Smooth muscle cell (in vitro differentiated cells): ENCODE measurements around the gene AFTPH. TPM values are rescaled to one million over a fixed set of nuclear protein-coding genes. Genes with fewer than 3 reads are reported as not detected.

Experiments used
- DNase-seq: peaks from one replicate; lab custom pipeline; 2025; ENCODE audit not compliant: unreplicated experiment; lab: John Stamatoyannopoulos, UW
- H2AFZ ChIP-seq: fragments of 200-600 bp; sonication (generic); 2 replicates; pipeline ENCODE4 v1.6.0; 2016; ENCODE audit warnings: antibody characterized with exemption, low read depth, mild to moderate bottlenecking
- H3F3A ChIP-seq: fragments of 200-600 bp; sonication (generic); 2 replicates; pipeline ENCODE4 v1.6.0; 2017; ENCODE audit warnings: antibody characterized with exemption, low read depth
- H3K27ac ChIP-seq: fragments of 200-600 bp; sonication (generic); 2 replicates; pipeline ENCODE4 v1.5.1; 2016; ENCODE audit warnings: low read depth, mild to moderate bottlenecking
- H3K27me3 ChIP-seq: fragments of 200-600 bp; sonication (generic); 2 replicates; pipeline ENCODE4 v1.6.1; 2016; ENCODE audit warnings: low read depth, mild to moderate bottlenecking
- H3K36me3 ChIP-seq: fragments of 200-600 bp; sonication (generic); 2 replicates; pipeline ENCODE4 v1.5.1; 2016; ENCODE audit warnings: low read depth
- H3K4me1 ChIP-seq: fragments of 200-600 bp; sonication (generic); 2 replicates; pipeline ENCODE4 v1.5.1; 2016; ENCODE audit warnings: low read depth
- H3K4me2 ChIP-seq: fragments of 200-600 bp; sonication (generic); 2 replicates; pipeline ENCODE4 v1.6.0; 2016; ENCODE audit warnings: mild to moderate bottlenecking
- H3K4me3 ChIP-seq: fragments of 200-600 bp; sonication (generic); 2 replicates; pipeline ENCODE4 v1.5.1; 2016; ENCODE audit warnings: mild to moderate bottlenecking
- H3K79me2 ChIP-seq: fragments of 200-600 bp; sonication (generic); 2 replicates; pipeline ENCODE4 v1.6.0; 2016; ENCODE audit warnings: low read depth, mild to moderate bottlenecking
- H3K9ac ChIP-seq: fragments of 200-600 bp; sonication (generic); 2 replicates; pipeline ENCODE4 v1.6.0; 2016; ENCODE audit warnings: low read depth
- H3K9me3 ChIP-seq: fragments of 200-600 bp; sonication (generic); replicated peaks from 2 replicates; pipeline ENCODE4 v1.5.1; 2016; ENCODE audit warnings: low read depth
- H4K20me1 ChIP-seq: fragments of 200-600 bp; sonication (generic); 2 replicates; pipeline ENCODE4 v1.6.0; 2016; ENCODE audit warnings: low read depth
- CTCF ChIP-seq: fragments of 200-600 bp; sonication (generic); IDR thresholded peaks from 2 replicates; pipeline ENCODE4 v1.5.1; 2017; ENCODE audit warnings: borderline replicate concordance, mild to moderate bottlenecking, antibody characterized with exemption; ENCODE audit not compliant: insufficient read depth, poor library complexity, severe bottlenecking
- WGBS: methylation state at CpG from one replicate; pipeline ENCODE4 v1.1.7; 2016; ENCODE audit warnings: low lambda C conversion rate; 5-methylcytosine and 5-hydroxymethylcytosine counted together
- polyA plus RNA-seq: library from polyadenylated mRNA; unstranded; fragments of >200 nt; fragmentation: Nextera tagmentation; extraction: Ambion mirVana; gene quantifications from 2 replicates; pipeline ENCODE4 v1.2.1, GENCODE V29; 2016
- total RNA-seq: library from RNA; depleted of rRNA; stranded (reverse); fragments of >200 nt; gene quantifications from 2 replicates; pipeline ENCODE4 v1.2.3, GENCODE V29; 2014

The AFTPH gene
- total and polyA plus RNA-seq, 2 experiments from 2014 or later: 5.5 to 26.3 TPM

DNA sequence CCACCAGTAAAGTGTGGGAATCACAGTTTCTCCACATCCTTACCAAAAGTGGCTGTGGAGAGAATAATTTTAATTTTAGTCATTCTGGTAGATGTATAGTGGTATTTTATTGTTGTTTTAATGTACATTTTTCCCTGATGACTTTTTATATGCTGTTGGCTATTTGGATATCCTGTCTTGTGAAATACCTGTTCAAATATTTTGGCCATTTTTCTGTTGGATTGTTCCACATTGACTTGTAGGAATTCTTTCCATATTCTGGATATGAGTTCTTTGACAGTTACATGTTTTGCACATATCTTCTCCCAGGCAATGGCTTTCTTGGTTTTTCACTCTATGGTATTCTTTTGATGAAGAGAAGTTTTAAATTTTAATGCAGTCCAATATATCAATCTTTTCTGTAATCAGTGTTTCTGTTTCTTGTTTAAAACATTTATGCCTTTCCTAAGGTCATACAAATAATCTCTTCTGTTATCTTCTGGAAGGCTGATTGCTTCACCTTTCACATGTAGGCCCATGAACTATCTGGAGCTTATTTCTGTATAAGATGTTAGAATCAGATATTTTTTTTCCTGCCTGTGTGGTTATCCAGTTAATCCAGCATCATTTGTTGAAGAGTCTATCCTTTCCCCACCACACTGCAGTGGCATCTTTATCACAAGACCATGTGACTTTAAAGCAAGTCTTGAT lies 19.0 kb downstream of the AFTPH start:
- TF ChIP-seq CTCF: no peak
- no peak overlapping the region for H2AFZ ChIP-seq
- no peak for DNase-seq
- H3F3A ChIP-seq: no peaks in the 10 kb centered on the region
- H3K27me3 ChIP-seq: no peaks in the 10 kb centered on the region
- peaks cover 61% of the 10 kb centered on the region for H3K79me2 ChIP-seq
- H3K4me3 ChIP-seq: no peak overlapping the region
- H3K9ac ChIP-seq: no peak overlapping the region
- no peak overlapping the region for H3K27ac ChIP-seq
- no peak overlapping the region for H3K4me2 ChIP-seq
- peaks cover 81% of the 10 kb centered on the region for H4K20me1 ChIP-seq
- no peaks in the 10 kb centered on the region for H3K9me3 ChIP-seq
- H3K36me3 ChIP-seq: no peaks in the 10 kb centered on the region
- no peaks in the 10 kb centered on the region for H3K4me1 ChIP-seq

DNA sequence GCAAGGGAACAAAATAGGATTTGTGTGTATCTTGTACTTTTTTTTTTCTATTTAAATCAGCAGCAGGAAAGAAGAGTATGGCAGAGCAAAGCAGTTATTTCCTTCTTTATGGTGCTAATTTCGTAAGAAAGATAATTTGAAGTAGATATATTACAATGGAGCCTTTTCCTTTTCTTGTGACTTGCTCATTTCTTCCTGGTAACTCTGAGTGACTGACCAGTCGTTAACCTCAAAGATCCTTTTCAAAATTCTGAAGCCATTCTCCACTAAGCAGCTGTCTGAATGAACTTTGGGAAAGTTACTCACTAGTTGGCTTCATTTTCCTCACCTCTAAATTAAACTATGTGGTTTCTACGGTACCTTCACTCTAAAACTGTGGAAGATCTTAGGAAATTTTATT lies 24.6 kb downstream of the AFTPH start:
- Histone ChIP-seq H3K27me3 (no peaks in the 10 kb centered on the region), H3K9me3 (no peaks in the 10 kb centered on the region), H3K4me1 (peaks cover 4% of the 10 kb centered on the region), H3K4me3 (no peak overlapping the region), H3K4me2 (no peak overlapping the region), H3K79me2 (peaks cover 39% of the 10 kb centered on the region), H3F3A (no peaks in the 10 kb centered on the region), H3K27ac (no peak overlapping the region), H4K20me1 (peaks cover 51% of the 10 kb centered on the region), H3K9ac (no peak overlapping the region), H2AFZ (no peak overlapping the region), H3K36me3 (no peaks in the 10 kb centered on the region)
- WGBS: 96% methylated on average over 3 of the region's 3 CpGs
- DNase-seq: no peak
- TF ChIP-seq CTCF: no peak

- no peaks in the 10 kb centered on the region for H3K27me3 ChIP-seq
- no peak overlapping the region for H3K4me2 ChIP-seq
- no peaks in the 10 kb centered on the region for H3F3A ChIP-seq
- H3K36me3 ChIP-seq: no peaks in the 10 kb centered on the region
- H3K9me3 ChIP-seq: no peaks in the 10 kb centered on the region
- H3K27ac ChIP-seq: no peak overlapping the region
- TF ChIP-seq CTCF: no peak
- no peak overlapping the region for H2AFZ ChIP-seq
- H3K4me3 ChIP-seq: no peak overlapping the region
- WGBS: 95% methylated on average over 1 of the region's 1 CpG
- no peak for DNase-seq
- H4K20me1 ChIP-seq: peaks cover 38% of the 10 kb centered on the region
- peaks cover 4% of the 10 kb centered on the region for H3K4me1 ChIP-seq
- H3K9ac ChIP-seq: no peak overlapping the region
- H3K79me2 ChIP-seq: peaks cover 31% of the 10 kb centered on the region
These were observed 25.9 kb downstream of the AFTPH start for GRCh38 chr2:64550042-64550441.

- H3K4me1 ChIP-seq: peaks cover 4% of the 10 kb centered on the region
- no peak for DNase-seq
- no peak overlapping the region for H3K27ac ChIP-seq
- H3K9ac ChIP-seq: no peak overlapping the region
- H3K27me3 ChIP-seq: no peaks in the 10 kb centered on the region
- H3K4me3 ChIP-seq: no peak overlapping the region
- no peak for TF ChIP-seq CTCF
- H3K79me2 ChIP-seq: peaks cover 19% of the 10 kb centered on the region
- H3K4me2 ChIP-seq: no peak overlapping the region
- 94% methylated on average over 1 of the region's 1 CpG for WGBS
- peaks cover 32% of the 10 kb centered on the region for H4K20me1 ChIP-seq
- no peaks in the 10 kb centered on the region for H3K9me3 ChIP-seq
- H2AFZ ChIP-seq: no peak overlapping the region
- no peaks in the 10 kb centered on the region for H3K36me3 ChIP-seq
- H3F3A ChIP-seq: no peaks in the 10 kb centered on the region
These were observed 27.7 kb downstream of the AFTPH start for GRCh38 chr2:64551851-64552250.
